AG08395 (cell line): ENCODE results near the gene FRMD4A.
"Not testable (repeated sequence)": the region's sequence is repeated elsewhere in the genome, so short reads cannot be mapped to it uniquely, and the experiment has no call there.

Experiments used
- DNase-seq: peaks from one replicate; pipeline ENCODE4 v3.0.0; 2012; ENCODE audit warnings: mixed read lengths, low spot score

Gene FRMD4A

GRCh38 chr10:13911821-13912520, 418.8 kb downstream of the FRMD4A start:
- DNase-seq: no peak

GRCh38 chr10:13909516-13910258, 421.0 kb downstream of the FRMD4A start:
- no peak for DNase-seq

- no peak for DNase-seq
These were observed 422.2 kb downstream of the FRMD4A start for GRCh38 chr10:13908475-13908874.

- no peak for DNase-seq
These were observed 423.2 kb downstream of the FRMD4A start for GRCh38 chr10:13907570-13907969.

GRCh38 chr10:13905281-13905680, 425.4 kb downstream of the FRMD4A start:
- DNase-seq: no peak

GRCh38 chr10:13904064-13904463, 426.7 kb downstream of the FRMD4A start:
- DNase-seq: no peak

GRCh38 chr10:13902868-13903587, 427.7 kb downstream of the FRMD4A start:
- DNase-seq: no peak

GRCh38 chr10:13899941-13900340, 430.8 kb downstream of the FRMD4A start:
- DNase-seq: no peak

- not testable (repeated sequence) for DNase-seq
These were observed 434.6 kb downstream of the FRMD4A start for GRCh38 chr10:13896146-13896545.

GRCh38 chr10:13894412-13895093, 436.2 kb downstream of the FRMD4A start:
- no peak for DNase-seq

GRCh38 chr10:13893926-13894325, 436.8 kb downstream of the FRMD4A start:
- DNase-seq: no peak

GRCh38 chr10:13892871-13893270, 437.9 kb downstream of the FRMD4A start:
- DNase-seq: no peak

GRCh38 chr10:13892001-13892491, 438.7 kb downstream of the FRMD4A start:
- no peak for DNase-seq

- peak; percentile 35 for DNase-seq
These were observed 439.4 kb downstream of the FRMD4A start for GRCh38 chr10:13891128-13892000.

- peak; percentile 38 for DNase-seq
These were observed 440.2 kb downstream of the FRMD4A start for GRCh38 chr10:13890233-13891127.

GRCh38 chr10:13887761-13888160, 443.0 kb downstream of the FRMD4A start:
- DNase-seq: no peak

- DNase-seq: no peak
These were observed 445.3 kb downstream of the FRMD4A start for GRCh38 chr10:13885238-13885990.

- no peak for DNase-seq
These were observed 446.9 kb downstream of the FRMD4A start for GRCh38 chr10:13883636-13884444.
